ENCODE measurements around the gene NAV3. TPM values are rescaled to one million over a fixed set of nuclear protein-coding genes. Genes with fewer than 3 reads are reported as not detected.

NAV3 gene
- total and polyA plus RNA-seq, 9 of the 15 experiments (the other 6 are each of a cell fraction or from before 2014, with no cell fraction given), result 0.04 TPM; not detected in 8

GRCh38 chr12:77983859-77984258 lies 153.2 kb downstream of the NAV3 start (continued):
- TF ChIP-seq ZNF12 (CRISPR knock-in tag; IDR thresholded peaks at IDR 0.05), result no peak
- no peak for TF ChIP-seq DPF2 (IDR thresholded peaks at IDR 0.05)
- no peak for TF ChIP-seq GATAD2B (IDR thresholded peaks at IDR 0.05; ENCODE audit: borderline replicate concordance)
- TF ChIP-seq POLR2G (IDR thresholded peaks at IDR 0.05; ENCODE audit: low read depth, low read length), result no peak

GRCh38 chr12:77992760-77993159 lies 162.1 kb downstream of the NAV3 start:
- Histone ChIP-seq H3K4me2 (ENCODE audit: insufficient read depth, low read length) (no peak overlapping the region), H3K36me3 (ENCODE audit: control insufficient read depth, insufficient read depth, low read length) (no peaks in the 10 kb centered on the region), H3K27me3 (ENCODE audit: control insufficient read depth in 2 of 2, insufficient read depth in 2 of 2, low read length in 2 of 2) (no peaks in the 10 kb centered on the region), H3K79me2 (ENCODE audit: control insufficient read depth, insufficient read depth, low read length) (no peaks in the 10 kb centered on the region), H4K20me1 (replicated peaks; ENCODE audit: control insufficient read depth, insufficient read depth, low read length) (no peaks in the 10 kb centered on the region), H3K9me1 (ENCODE audit: control insufficient read depth, insufficient read depth, low read length) (no peaks in the 10 kb centered on the region), H3K4me3 (no peak overlapping the region), H3K27ac (ENCODE audit: extremely low read depth, low read depth, low read length) (no peak overlapping the region), H3K4me1 (replicated peaks in 1 of 2; ENCODE audit: control insufficient read depth in 2 of 2, insufficient read depth in 2 of 2, low read length in 2 of 2) (no peaks in the 10 kb centered on the region), H2AFZ (ENCODE audit: low read depth, low read length) (no peak overlapping the region), H3K9ac (ENCODE audit: insufficient read depth in 1 of 2, low read depth in 2 of 2, low read length in 2 of 2) (no peak overlapping the region), H3K9me3 (replicated peaks; ENCODE audit: control insufficient read depth, insufficient read depth, low read depth, low read length) (no peaks in the 10 kb centered on the region)
- ATAC-seq (no peak), FAIRE-seq (no peak), DNase-seq (ENCODE audit: extremely low read depth in 1 of 4, low spot score in 3 of 4) (no peak)
- ChIA-PET POLR2A (no interaction called here), CTCF (ENCODE audit: low intra/inter-chr PET ratio) (no interaction called here)
- WGBS (ENCODE audit: insufficient coverage, low coverage, missing lambda C conversion rate), result 6% methylated on average over 1 of the region's 1 CpG
- BruUV-seq (replicated peaks), result no TSS peak
- intact Hi-C loops (cut with micrococcal nuclease) (loop anchor here (5.0 kb wide), 1 partner anchor 400 kb away; no protein-coding TSS in a partner anchor), in situ Hi-C loops (cut with MboI) (no loop called here)
- TF ChIP-seq USF2 (CRISPR knock-in tag; IDR thresholded peaks at IDR 0.05) (no peak), NEUROD1 (IDR thresholded peaks at IDR 0.05; ENCODE audit: borderline replicate concordance, low read depth, low read length, partially characterized antibody) (no peak), TAF1 (IDR thresholded peaks at IDR 0.05; ENCODE audit: control insufficient read depth, extremely low read depth, insufficient read depth, low read length, severe bottlenecking) (no peak), WHSC1 (IDR thresholded peaks at IDR 0.05; ENCODE audit: low read length) (no peak), STAT5A (IDR thresholded peaks at IDR 0.05; ENCODE audit: borderline replicate concordance, low read length) (no peak), ZNF347 (CRISPR knock-in tag; IDR thresholded peaks at IDR 0.05; ENCODE audit: low read depth) (no peak), U2AF2 (optimal IDR thresholded peaks at IDR 0.05; ENCODE audit: low read depth, low read length) (no peak), ZNF589 (CRISPR knock-in tag; IDR thresholded peaks at IDR 0.05; ENCODE audit: low read depth) (no peak), SRSF9 (IDR thresholded peaks at IDR 0.05; ENCODE audit: borderline replicate concordance, low read depth, low read length) (no peak), ZNF408 (CRISPR knock-in tag; IDR thresholded peaks at IDR 0.05; ENCODE audit: low read depth) (no peak), HDGF (IDR thresholded peaks at IDR 0.05) (no peak)
- TF ChIP-seq, protein P1, sequence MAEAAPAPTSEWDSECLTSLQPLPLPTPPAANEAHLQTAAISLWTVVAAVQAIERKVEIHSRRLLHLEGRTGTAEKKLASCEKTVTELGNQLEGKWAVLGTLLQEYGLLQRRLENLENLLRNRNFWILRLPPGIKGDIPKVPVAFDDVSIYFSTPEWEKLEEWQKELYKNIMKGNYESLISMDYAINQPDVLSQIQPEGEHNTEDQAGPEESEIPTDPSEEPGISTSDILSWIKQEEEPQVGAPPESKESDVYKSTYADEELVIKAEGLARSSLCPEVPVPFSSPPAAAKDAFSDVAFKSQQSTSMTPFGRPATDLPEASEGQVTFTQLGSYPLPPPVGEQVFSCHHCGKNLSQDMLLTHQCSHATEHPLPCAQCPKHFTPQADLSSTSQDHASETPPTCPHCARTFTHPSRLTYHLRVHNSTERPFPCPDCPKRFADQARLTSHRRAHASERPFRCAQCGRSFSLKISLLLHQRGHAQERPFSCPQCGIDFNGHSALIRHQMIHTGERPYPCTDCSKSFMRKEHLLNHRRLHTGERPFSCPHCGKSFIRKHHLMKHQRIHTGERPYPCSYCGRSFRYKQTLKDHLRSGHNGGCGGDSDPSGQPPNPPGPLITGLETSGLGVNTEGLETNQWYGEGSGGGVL (CRISPR knock-in tag; IDR thresholded peaks at IDR 0.05), result no peak
- TF ChIP-seq, protein P2, sequence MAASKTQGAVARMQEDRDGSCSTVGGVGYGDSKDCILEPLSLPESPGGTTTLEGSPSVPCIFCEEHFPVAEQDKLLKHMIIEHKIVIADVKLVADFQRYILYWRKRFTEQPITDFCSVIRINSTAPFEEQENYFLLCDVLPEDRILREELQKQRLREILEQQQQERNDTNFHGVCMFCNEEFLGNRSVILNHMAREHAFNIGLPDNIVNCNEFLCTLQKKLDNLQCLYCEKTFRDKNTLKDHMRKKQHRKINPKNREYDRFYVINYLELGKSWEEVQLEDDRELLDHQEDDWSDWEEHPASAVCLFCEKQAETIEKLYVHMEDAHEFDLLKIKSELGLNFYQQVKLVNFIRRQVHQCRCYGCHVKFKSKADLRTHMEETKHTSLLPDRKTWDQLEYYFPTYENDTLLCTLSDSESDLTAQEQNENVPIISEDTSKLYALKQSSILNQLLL (CRISPR knock-in tag; IDR thresholded peaks at IDR 0.05; ENCODE audit: borderline replicate concordance), result no peak
